Right lobe of liver (tissue), 4 donors: ENCODE data around the gene NKAIN4.

Source experiments
- CTCF ChIP-seq, 4 donors: fragments of 200-600 bp in 3 of 4; fragments of 450-650 bp in 1 of 4; IDR thresholded peaks; one replicate each; pipeline versions ENCODE4 v1.5.1 to v1.8.0; 2016 to 2022; ENCODE audit warnings: antibody characterized with exemption in 4 of 4, mild to moderate bottlenecking in 2 of 4
- POLR2A ChIP-seq: fragments of 450-650 bp; IDR thresholded peaks from one replicate; pipeline ENCODE4 v1.6.1; 2017; ENCODE audit warnings: antibody characterized with exemption, mild to moderate bottlenecking
- donor health status: DM: no; HTN: no; CAD: no.
- donor health status: DM: no; HTN: no; CAD: no.
- donor health status: DM: no; HTN: yes; CAD: no.

- no peak for TF ChIP-seq CTCF (IDR thresholded peaks at IDR 0.05)
- TF ChIP-seq POLR2A, result no peak
Measured at GRCh38 chr20:63254232-63254605, at the start of gene NKAIN4.
